Mesothelial cell of epicardium (in vitro differentiated cells): ENCODE results near the gene ANO2. TPM values are rescaled to one million over a fixed set of nuclear protein-coding genes. Genes with fewer than 3 reads are reported as not detected.
"Not testable (repeated sequence)": the region's sequence is repeated elsewhere in the genome, so short reads cannot be mapped to it uniquely, and the experiment has no call there.

Source experiments
- DNase-seq, 2 experiments: peaks; one replicate each; pipeline ENCODE4 v3.0.0; 2021; ENCODE audit warnings: low spot score in 2 of 2; ENCODE audit not compliant: unreplicated experiment in 2 of 2
- H3K27ac Mint-ChIP-seq: 2 replicates; pipeline ENCODE4 v1.8.0; 2021; ENCODE audit warnings: mixed read lengths
- H3K27me3 Mint-ChIP-seq: 2 replicates; pipeline ENCODE4 v1.8.0; 2021; ENCODE audit warnings: low read depth, mixed read lengths
- H3K36me3 Mint-ChIP-seq: 2 replicates; pipeline ENCODE4 v1.8.0; 2021; ENCODE audit warnings: mixed read lengths
- H3K4me1 Mint-ChIP-seq: 2 replicates; pipeline ENCODE4 v1.8.0; 2021; ENCODE audit warnings: mixed read lengths
- H3K4me3 Mint-ChIP-seq: 2 replicates; pipeline ENCODE4 v1.8.0; 2021; ENCODE audit warnings: mild to moderate bottlenecking, moderate library complexity, mixed read lengths
- H3K9me3 Mint-ChIP-seq: 2 replicates; pipeline ENCODE4 v1.8.0; 2021; ENCODE audit warnings: mixed read lengths
- CTCF ChIP-seq: fragments of 200-600 bp; sonication (generic); IDR thresholded peaks from one replicate; pipeline ENCODE4 v1.5.0; 2021; ENCODE audit warnings: antibody characterized with exemption; ENCODE audit not compliant: unreplicated experiment
- total RNA-seq: library from RNA; stranded (reverse); gene quantifications from 3 replicates; pipeline ENCODE4 v1.2.1, GENCODE V29; 2021

Gene ANO2
- total RNA-seq, 1 donor from 2014 or later, result 6.3 TPM

DNA sequence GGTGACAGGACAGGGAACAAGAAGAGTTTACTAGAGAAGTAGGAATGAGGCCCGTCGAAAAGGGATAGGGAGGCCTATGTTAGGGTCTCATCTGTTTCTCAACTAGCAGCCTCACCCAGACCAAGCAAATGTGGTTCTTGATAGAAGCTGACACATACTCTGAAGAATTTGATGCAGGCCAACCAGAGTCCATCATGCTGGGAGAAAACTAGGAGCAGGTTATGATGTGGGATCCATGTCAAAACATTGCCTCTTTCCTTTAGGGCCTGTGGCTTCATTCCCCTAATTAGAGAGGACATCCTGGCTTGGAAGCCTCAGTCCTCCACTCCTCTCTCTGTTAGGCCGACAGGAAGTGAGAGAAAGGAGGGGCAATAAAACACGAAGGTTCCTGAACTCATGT lies 390.3 kb downstream of the ANO2 start:
- H3K36me3 Mint-ChIP-seq, result no peaks in the 10 kb centered on the region
- TF ChIP-seq CTCF, result no peak
- H3K27me3 Mint-ChIP-seq, result peaks cover 14% of the 10 kb centered on the region
- peaks cover 12% of the 10 kb centered on the region for H3K9me3 Mint-ChIP-seq
- DNase-seq, result no peak
- H3K4me1 Mint-ChIP-seq, result peaks cover 12% of the 10 kb centered on the region
- no peak overlapping the region for H3K27ac Mint-ChIP-seq
- H3K4me3 Mint-ChIP-seq, result no peak overlapping the region

DNA sequence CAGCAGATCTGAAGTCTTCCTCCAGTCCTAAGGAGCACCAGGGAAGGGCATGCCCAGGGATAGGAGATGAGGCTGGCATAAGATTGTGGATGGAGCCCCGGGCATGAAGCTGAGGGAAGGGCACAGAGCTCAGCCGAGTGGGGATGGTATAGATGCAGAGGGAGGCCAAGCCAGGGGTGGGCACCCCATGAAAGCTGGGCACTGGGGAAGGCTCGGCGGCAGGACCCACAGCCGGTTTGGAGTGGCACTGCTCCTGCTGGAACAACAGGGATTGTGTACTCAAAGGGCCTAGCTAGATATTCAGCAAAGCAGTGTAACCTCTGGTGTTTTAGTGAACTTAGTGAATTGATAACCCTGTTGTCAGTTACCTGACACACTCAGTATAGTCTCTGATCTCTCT lies 396.0 kb downstream of the ANO2 start:
- DNase-seq, result no peak
- H3K27me3 Mint-ChIP-seq, result peaks cover 31% of the 10 kb centered on the region
- no peak overlapping the region for H3K4me3 Mint-ChIP-seq
- H3K4me1 Mint-ChIP-seq, result no peaks in the 10 kb centered on the region
- no peaks in the 10 kb centered on the region for H3K36me3 Mint-ChIP-seq
- TF ChIP-seq CTCF, result no peak
- peaks cover 23% of the 10 kb centered on the region for H3K9me3 Mint-ChIP-seq
- H3K27ac Mint-ChIP-seq, result no peak overlapping the region

GRCh38 chr12:5548152-5548943 lies 396.7 kb downstream of the ANO2 start:
- no peak for TF ChIP-seq CTCF
- Mint-ChIP-seq H3K27ac (no peak overlapping the region), H3K27me3 (peaks cover 31% of the 10 kb centered on the region), H3K4me1 (no peaks in the 10 kb centered on the region), H3K9me3 (peaks cover 29% of the 10 kb centered on the region), H3K36me3 (no peaks in the 10 kb centered on the region), H3K4me3 (no peak overlapping the region)
- no peak for DNase-seq

- H3K4me3 Mint-ChIP-seq, result no peak overlapping the region
- peaks cover 34% of the 10 kb centered on the region for H3K9me3 Mint-ChIP-seq
- H3K4me1 Mint-ChIP-seq, result no peaks in the 10 kb centered on the region
- peaks cover 29% of the 10 kb centered on the region for H3K27me3 Mint-ChIP-seq
- no peak for TF ChIP-seq CTCF
- H3K27ac Mint-ChIP-seq, result no peak overlapping the region
- DNase-seq, result no peak
- no peaks in the 10 kb centered on the region for H3K36me3 Mint-ChIP-seq
These were observed 398.4 kb downstream of the ANO2 start for GRCh38 chr12:5546616-5547015.

GRCh38 chr12:5537771-5538170 lies 407.3 kb downstream of the ANO2 start:
- Mint-ChIP-seq H3K4me3 (no peak overlapping the region), H3K27me3 (peaks cover 14% of the 10 kb centered on the region), H3K9me3 (peaks cover 21% of the 10 kb centered on the region), H3K36me3 (peaks cover 2% of the 10 kb centered on the region), H3K27ac (no peak overlapping the region), H3K4me1 (peaks cover 10% of the 10 kb centered on the region)
- DNase-seq, result no peak
- no peak for TF ChIP-seq CTCF

DNA sequence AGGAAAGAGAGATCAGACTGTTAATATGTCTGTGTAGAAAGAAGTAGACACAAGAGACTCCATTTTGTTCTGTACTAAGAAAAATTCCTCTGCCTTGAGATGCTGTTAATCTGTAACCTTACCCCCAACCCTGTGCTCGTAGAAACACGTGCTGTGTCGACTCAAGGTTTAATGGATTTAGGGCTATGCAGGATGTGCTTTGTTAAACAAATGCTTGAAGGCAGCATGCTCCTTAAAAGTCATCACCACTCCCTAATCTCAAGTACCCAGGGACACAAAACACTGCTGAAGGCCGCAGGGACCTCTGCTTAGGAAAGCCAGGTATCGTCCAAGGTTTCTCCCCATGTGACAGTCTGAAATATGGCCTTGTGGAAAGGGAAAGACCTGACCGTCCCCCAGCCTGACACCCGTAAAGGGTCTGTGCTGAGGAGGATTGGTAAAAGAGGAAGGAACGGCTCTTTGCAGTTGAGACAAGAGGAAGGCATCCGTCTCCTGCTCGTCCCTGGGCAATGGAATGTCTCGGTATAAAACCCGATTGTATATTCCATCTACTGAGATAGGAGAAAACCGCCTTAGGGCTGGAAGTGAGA lies 407.9 kb downstream of the ANO2 start:
- peaks cover 10% of the 10 kb centered on the region for H3K4me1 Mint-ChIP-seq
- H3K4me3 Mint-ChIP-seq, H3K36me3 Mint-ChIP-seq, DNase-seq: not testable (repeated sequence)
- peaks cover 14% of the 10 kb centered on the region for H3K27me3 Mint-ChIP-seq
- H3K9me3 Mint-ChIP-seq, result peaks cover 17% of the 10 kb centered on the region
- H3K27ac Mint-ChIP-seq, result peak overlapping the region; percentile 28
